Left ventricle myocardium superior (tissue), 1 donor: ENCODE results near the gene SLC5A5. TPM values are rescaled to one million over a fixed set of nuclear protein-coding genes. Genes with fewer than 3 reads are reported as not detected.
"Not testable (repeated sequence)": the region's sequence is repeated elsewhere in the genome, so short reads cannot be mapped to it uniquely, and the experiment has no call there.

Source experiments
- ATAC-seq: fragments of 200-7000 bp; cut with Tn5 transposase; one replicate; pipeline ENCODE4 v1.9.1; 2020; ENCODE audit warnings: mild to moderate bottlenecking, moderate library complexity
- DNase-seq: peaks from one replicate; pipeline ENCODE4 v3.0.0-alpha.2; 2020
- intact Hi-C: fragments of 100-400 bp; cut with micrococcal nuclease; formaldehyde crosslinking; loops from one replicate; pipeline ENCODE4 v1.11.0; 2022
- total RNA-seq: library from RNA; stranded (reverse); fragmentation: NEBNext Ultra II Directional; extraction: Animal tissue kit (Norgen Biotek cat#: 25700); gene quantifications from one replicate; pipeline ENCODE4 v1.2.1, GENCODE V29; 2021
- donor health status: DM: no; HTN: yes; CAD: no; lungs with severe emphysema.

The SLC5A5 gene
- total RNA-seq, 1 donor from 2014 or later = not detected

- intact Hi-C loops = no loop called here
- DNase-seq (no peak), ATAC-seq (no peak)
Measured at GRCh38 chr19:17866964-17867486, 4.7 kb upstream of the SLC5A5 start.

GRCh38 chr19:17868669-17869068, 3.1 kb upstream of the SLC5A5 start:
- intact Hi-C loops = no loop called here
- ATAC-seq (no peak), DNase-seq (no peak)

GRCh38 chr19:17869114-17869608, 2.6 kb upstream of the SLC5A5 start:
- no peak for ATAC-seq
- no peak for DNase-seq
- intact Hi-C loops = no loop called here

GRCh38 chr19:17871032-17871877, 490 bp upstream of the SLC5A5 start:
- DNase-seq = no peak
- intact Hi-C loops = no loop called here
- ATAC-seq = no peak

- intact Hi-C loops = no loop called here
- ATAC-seq (no peak), DNase-seq (no peak)
Measured at GRCh38 chr19:17872251-17873001, 681 bp downstream of the SLC5A5 start.

- DNase-seq = no peak
- intact Hi-C loops = no loop called here
- ATAC-seq = no peak
Measured at GRCh38 chr19:17873786-17874757, 2.3 kb downstream of the SLC5A5 start.

GRCh38 chr19:17874758-17875135, 3.0 kb downstream of the SLC5A5 start:
- DNase-seq (no peak), ATAC-seq (no peak)
- intact Hi-C loops = no loop called here

GRCh38 chr19:17877696-17878095, 6.0 kb downstream of the SLC5A5 start:
- DNase-seq = no peak
- no peak for ATAC-seq
- intact Hi-C loops = no loop called here

- ATAC-seq (no peak), DNase-seq (no peak)
- intact Hi-C loops = no loop called here
Measured at GRCh38 chr19:17879466-17879865, 7.7 kb downstream of the SLC5A5 start.

GRCh38 chr19:17881701-17882100, 10.0 kb downstream of the SLC5A5 start:
- intact Hi-C loops = no loop called here
- ATAC-seq (no peak), DNase-seq (no peak)

- ATAC-seq = no peak
- no peak for DNase-seq
- intact Hi-C loops = no loop called here
Measured at GRCh38 chr19:17883627-17884410, 12.1 kb downstream of the SLC5A5 start.

GRCh38 chr19:17886515-17886914, 14.8 kb downstream of the SLC5A5 start:
- intact Hi-C loops = no loop called here
- DNase-seq = no peak
- no peak for ATAC-seq

- DNase-seq, ATAC-seq, intact Hi-C loops: not testable (repeated sequence)
Measured at GRCh38 chr19:17887221-17887620, 15.5 kb downstream of the SLC5A5 start.

- no peak for DNase-seq
- intact Hi-C loops = no loop called here
- ATAC-seq = no peak
Measured at GRCh38 chr19:17888260-17888659, 16.5 kb downstream of the SLC5A5 start.

- no peak for ATAC-seq
- peak; percentile 46 for DNase-seq
- intact Hi-C loops = no loop called here
Measured at GRCh38 chr19:17889609-17890214, 18.0 kb downstream of the SLC5A5 start.

- no peak for DNase-seq
- intact Hi-C loops = no loop called here
- ATAC-seq = no peak
Measured at GRCh38 chr19:17893766-17894165, 22.0 kb downstream of the SLC5A5 start.

- no peak for DNase-seq
Measured at GRCh38 chr19:17902701-17903100, 31.0 kb downstream of the SLC5A5 start.

GRCh38 chr19:17908244-17908643, 36.5 kb downstream of the SLC5A5 start:
- intact Hi-C loops = no loop called here
- DNase-seq (no peak), ATAC-seq (no peak)

More at GRCh38 chr19:17902701-17903100, 31.0 kb downstream of the SLC5A5 start:
- no peak for ATAC-seq
- intact Hi-C loops = no loop called here
